Panc1 (cell line): ENCODE measurements around the gene GDF2. TPM values are rescaled to one million over a fixed set of nuclear protein-coding genes. Genes with fewer than 3 reads are reported as not detected.

Source experiments
- ATAC-seq: fragments of 200-7000 bp; cut with Tn5 transposase; 2 replicates; pipeline ENCODE4 v1.9.1; 2020; ENCODE audit warnings: mild to moderate bottlenecking, moderate library complexity
- BruUV-seq: library from RNA; stranded (reverse); fragments of 400-500 nt; replicated peaks from 2 replicates; lab custom pipeline; 2021; lab: Mats Ljungman, UMichigan
- CTCF ChIA-PET: fragments of 300-600 bp; sonication (Branson Sonifier 250); formaldehyde crosslinking; loops from one replicate; lab custom pipeline; 2022; ENCODE audit warnings: antibody characterized with exemption; lab: Charles Lee
- POLR2A ChIA-PET: fragments of 300-600 bp; sonication (Branson Sonifier 250); formaldehyde crosslinking; loops from one replicate; lab custom pipeline; 2022; ENCODE audit warnings: antibody characterized with exemption; lab: Charles Lee
- DNase-seq: peaks from one replicate; pipeline ENCODE4 v3.0.0-alpha.2; 2010; ENCODE audit warnings: low read depth, low spot score
- H3K27ac ChIP-seq: 2 replicates; pipeline ENCODE4 v1.5.1; 2011; ENCODE audit warnings: mild to moderate bottlenecking, low read length, inconsistent platforms
- H3K27me3 ChIP-seq: fragments of 200-500 bp; sonication (Bioruptor generic); 2 replicates; pipeline ENCODE4 v1.6.0; 2014; ENCODE audit warnings: low read length, inconsistent platforms; ENCODE audit not compliant: control insufficient read depth, insufficient read depth
- H3K36me3 ChIP-seq: fragments of 200-500 bp; sonication (Bioruptor generic); 2 replicates; pipeline ENCODE4 v1.5.1; 2014; ENCODE audit warnings: inconsistent platforms, mild to moderate bottlenecking, low read length, moderate library complexity; ENCODE audit not compliant: control insufficient read depth, insufficient read depth
- H3K4me1 ChIP-seq: 2 replicates; pipeline ENCODE4 v1.5.1; 2011; ENCODE audit warnings: inconsistent platforms, mild to moderate bottlenecking, low read length, moderate library complexity; ENCODE audit not compliant: control insufficient read depth, insufficient read depth
- H3K4me3 ChIP-seq, 2 experiments: 2 replicates each; pipeline ENCODE4 v1.5.1; 2011 to 2012; ENCODE audit warnings: low read depth in 2 of 2, low read length in 2 of 2, mild to moderate bottlenecking in 2 of 2, inconsistent platforms in 1 of 2, moderate library complexity in 1 of 2
- H3K9me3 ChIP-seq: fragments of 200-500 bp; sonication (Bioruptor generic); 2 replicates; pipeline ENCODE4 v1.5.1; 2014; ENCODE audit warnings: low read depth, mild to moderate bottlenecking, inconsistent platforms, low read length, moderate library complexity; ENCODE audit not compliant: control insufficient read depth, insufficient read depth
- POLR2AphosphoS5 ChIP-seq: IDR thresholded peaks from 2 replicates; pipeline ENCODE4 v1.6.1; 2012; ENCODE audit warnings: mild to moderate bottlenecking, low read depth, low read length, moderate library complexity
- REST ChIP-seq, 2 experiments: IDR thresholded peaks; 2 replicates each; pipeline ENCODE4 v1.6.1; 2011 to 2012; ENCODE audit warnings: low read depth in 2 of 2, control low read depth in 1 of 2, low read length in 1 of 2, mild to moderate bottlenecking in 1 of 2, moderate library complexity in 1 of 2; ENCODE audit not compliant: insufficient read depth in 1 of 2
- SIN3A ChIP-seq: IDR thresholded peaks from 2 replicates; pipeline ENCODE4 v1.6.1; 2012; ENCODE audit warnings: low read depth, mild to moderate bottlenecking, low read length, moderate library complexity, borderline replicate concordance; ENCODE audit not compliant: insufficient read depth
- TCF7L2 ChIP-seq: IDR thresholded peaks from 2 replicates; pipeline ENCODE4 v1.6.1; 2011; ENCODE audit warnings: mild to moderate bottlenecking, low read depth, low read length, inconsistent platforms
- in situ Hi-C: cut with HindIII; loops from 2 replicates; pipeline ENCODE4 v1.10.0; 2016; ENCODE audit warnings: low sequenced_read_pairs, low pct_unique_long_range_greater_than_20kb
- intact Hi-C: fragments of 100-400 bp; cut with micrococcal nuclease; formaldehyde crosslinking; loops from one replicate; pipeline ENCODE4 v1.10.0; 2022; ENCODE audit not compliant: unreplicated experiment
- total RNA-seq: library from RNA; stranded (reverse); gene quantifications from one replicate; pipeline ENCODE4 v1.2.1, GENCODE V29; 2021; ENCODE audit not compliant: unreplicated experiment
- TF ChIP-seq, protein P1 (sequence below): fragments of 450-650 bp; IDR thresholded peaks from 2 replicates; pipeline ENCODE4 v1.5.1; 2017; ENCODE audit warnings: mild to moderate bottlenecking

GDF2 gene
- total RNA-seq, 1 experiment from 2014 or later, result not detected

DNA sequence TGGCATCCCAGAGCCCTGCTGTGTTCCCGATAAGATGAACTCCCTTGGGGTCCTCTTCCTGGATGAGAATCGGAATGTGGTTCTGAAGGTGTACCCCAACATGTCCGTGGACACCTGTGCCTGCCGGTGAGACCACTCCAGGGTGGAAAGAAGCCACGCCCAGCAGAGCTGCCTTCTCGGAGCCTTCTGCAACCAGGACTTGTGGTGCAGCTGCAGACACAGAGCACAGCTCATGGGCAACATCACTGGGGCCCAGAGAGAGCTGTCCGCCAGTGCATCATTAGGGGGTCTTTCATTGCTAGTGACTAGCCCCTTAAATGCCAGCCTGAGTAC lies 9.6 kb upstream of the GDF2 start:
- ATAC-seq (no peak), DNase-seq (no peak)
- POLR2A ChIA-PET, result no interaction called here
- no TSS peak for BruUV-seq
- in situ Hi-C loops (no loop called here), intact Hi-C loops (loop anchor here (2.0 kb wide), 1 partner anchor 288 kb away; no protein-coding TSS in a partner anchor)
- Histone ChIP-seq H3K27ac (no peak overlapping the region), H3K27me3 (peaks cover 3% of the 10 kb centered on the region; the same call in 1 of the 2 replicates), H3K4me3 (no peak overlapping the region), H3K4me1 (no peaks in the 10 kb centered on the region), H3K9me3 (no peaks in the 10 kb centered on the region), H3K36me3 (no peaks in the 10 kb centered on the region)
- CTCF ChIA-PET, result interaction anchor here (1.0 to 2.4 kb wide), 3 partner anchors 265 to 286 kb away, joined by 5 to 30 read pairs (median 9); no protein-coding TSS in a partner anchor
- TF ChIP-seq TCF7L2, result no peak
- TF ChIP-seq SIN3A, result no peak

GRCh38 chr10:47314416-47314970 lies 7.8 kb upstream of the GDF2 start:
- ATAC-seq, result no peak
- Histone ChIP-seq H3K9me3 (no peaks in the 10 kb centered on the region), H3K4me3 (no peak overlapping the region), H3K4me1 (no peaks in the 10 kb centered on the region), H3K27ac (no peak overlapping the region), H3K27me3 (no peaks in the 10 kb centered on the region), H3K36me3 (no peaks in the 10 kb centered on the region)
- no peak for TF ChIP-seq REST (IDR thresholded peaks at IDR 0.05; ENCODE audit: insufficient read depth in 1 of 2, low read depth in 2 of 2, low read length in 1 of 2)
- no peak for TF ChIP-seq TCF7L2
- TF ChIP-seq, protein P1, sequence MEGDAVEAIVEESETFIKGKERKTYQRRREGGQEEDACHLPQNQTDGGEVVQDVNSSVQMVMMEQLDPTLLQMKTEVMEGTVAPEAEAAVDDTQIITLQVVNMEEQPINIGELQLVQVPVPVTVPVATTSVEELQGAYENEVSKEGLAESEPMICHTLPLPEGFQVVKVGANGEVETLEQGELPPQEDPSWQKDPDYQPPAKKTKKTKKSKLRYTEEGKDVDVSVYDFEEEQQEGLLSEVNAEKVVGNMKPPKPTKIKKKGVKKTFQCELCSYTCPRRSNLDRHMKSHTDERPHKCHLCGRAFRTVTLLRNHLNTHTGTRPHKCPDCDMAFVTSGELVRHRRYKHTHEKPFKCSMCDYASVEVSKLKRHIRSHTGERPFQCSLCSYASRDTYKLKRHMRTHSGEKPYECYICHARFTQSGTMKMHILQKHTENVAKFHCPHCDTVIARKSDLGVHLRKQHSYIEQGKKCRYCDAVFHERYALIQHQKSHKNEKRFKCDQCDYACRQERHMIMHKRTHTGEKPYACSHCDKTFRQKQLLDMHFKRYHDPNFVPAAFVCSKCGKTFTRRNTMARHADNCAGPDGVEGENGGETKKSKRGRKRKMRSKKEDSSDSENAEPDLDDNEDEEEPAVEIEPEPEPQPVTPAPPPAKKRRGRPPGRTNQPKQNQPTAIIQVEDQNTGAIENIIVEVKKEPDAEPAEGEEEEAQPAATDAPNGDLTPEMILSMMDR, result no peak
- TF ChIP-seq SIN3A, result no peak
- no peak for TF ChIP-seq POLR2AphosphoS5
- ChIA-PET CTCF (interaction anchor here (0.5 to 1.2 kb wide), 2 partner anchors 145 to 267 kb away, joined by 3 to 7 read pairs; no protein-coding TSS in a partner anchor), POLR2A (no interaction called here)
- intact Hi-C loops, result no loop called here
- in situ Hi-C loops, result no loop called here
- DNase-seq, result no peak
- BruUV-seq, result no TSS peak

- in situ Hi-C loops (no loop called here), intact Hi-C loops (no loop called here)
- POLR2A ChIA-PET, result no interaction called here
Observed at GRCh38 chr10:47315421-47315820, 6.8 kb upstream of the GDF2 start.

More at GRCh38 chr10:47315421-47315820, 6.8 kb upstream of the GDF2 start:
- BruUV-seq, result no TSS peak
- ATAC-seq (no peak), DNase-seq (no peak)
- CTCF ChIA-PET, result no interaction called here
- H3K9me3 ChIP-seq, result no peaks in the 10 kb centered on the region
- no peaks in the 10 kb centered on the region for H3K27me3 ChIP-seq
- H3K36me3 ChIP-seq, result no peaks in the 10 kb centered on the region
- no peaks in the 10 kb centered on the region for H3K4me1 ChIP-seq
- no peak overlapping the region for H3K27ac ChIP-seq
- no peak for TF ChIP-seq REST (IDR thresholded peaks at IDR 0.05; ENCODE audit: insufficient read depth in 1 of 2, low read depth in 2 of 2, low read length in 1 of 2)
- no peak overlapping the region for H3K4me3 ChIP-seq
